KMS-11 (cell line): ENCODE data around the gene CAV1.
A peak's percentile ranks its signal among the peaks of the same experiment; 100 is the strongest.

Experiments used
- H2AFZ ChIP-seq: fragments of 200-600 bp; sonication (generic); 2 replicates; pipeline ENCODE4 v1.6.1; 2016; ENCODE audit warnings: antibody characterized with exemption, mixed run types, low read depth
- H3K27ac ChIP-seq: fragments of 200-600 bp; sonication (generic); 2 replicates; pipeline ENCODE4 v1.6.1; 2016; ENCODE audit warnings: mild to moderate bottlenecking, mixed run types
- H3K27me3 ChIP-seq: fragments of 200-600 bp; sonication (generic); 2 replicates; pipeline ENCODE4 v1.6.1; 2017; ENCODE audit warnings: mild to moderate bottlenecking, low read depth, mixed run types, moderate library complexity; ENCODE audit not compliant: insufficient read depth
- H3K36me3 ChIP-seq: fragments of 200-600 bp; sonication (generic); 2 replicates; pipeline ENCODE4 v1.6.1; 2017; ENCODE audit warnings: mild to moderate bottlenecking, mixed run types; ENCODE audit not compliant: insufficient read depth
- H3K4me1 ChIP-seq: fragments of 200-600 bp; sonication (generic); 2 replicates; pipeline ENCODE4 v1.6.1; 2016; ENCODE audit warnings: mild to moderate bottlenecking, low read depth, mixed run types; ENCODE audit not compliant: poor library complexity, severe bottlenecking
- H3K4me2 ChIP-seq: fragments of 200-600 bp; sonication (generic); 2 replicates; pipeline ENCODE4 v1.7.0; 2016; ENCODE audit warnings: mild to moderate bottlenecking, mixed run types
- H3K4me3 ChIP-seq: fragments of 200-600 bp; sonication (generic); IDR thresholded peaks from 2 replicates; pipeline ENCODE4 v1.6.1; 2017; ENCODE audit warnings: low read depth, low read length, mixed read lengths; ENCODE audit not compliant: insufficient read depth
- H3K79me2 ChIP-seq: fragments of 200-600 bp; sonication (generic); 2 replicates; pipeline ENCODE4 v1.6.1; 2016; ENCODE audit warnings: low read depth, mixed run types; ENCODE audit not compliant: insufficient read depth
- H3K9ac ChIP-seq: fragments of 200-600 bp; sonication (generic); 2 replicates; pipeline ENCODE4 v1.6.1; 2016; ENCODE audit warnings: mild to moderate bottlenecking, mixed run types
- H4K20me1 ChIP-seq: fragments of 200-600 bp; sonication (generic); 2 replicates; pipeline ENCODE4 v1.6.1; 2016; ENCODE audit warnings: mild to moderate bottlenecking, mixed run types; ENCODE audit not compliant: insufficient read depth
- CTCF ChIP-seq: fragments of 200-600 bp; sonication (generic); conservative IDR thresholded peaks from 2 replicates; pipeline ENCODE4 v1.6.1; 2017; ENCODE audit warnings: low read depth, mild to moderate bottlenecking, antibody characterized with exemption, low read length, moderate library complexity, mixed read lengths

Gene CAV1

GRCh38 chr7:116515584-116515983, 9.3 kb upstream of the CAV1 start:
- Histone ChIP-seq H4K20me1 (no peaks in the 10 kb centered on the region), H3K4me2 (no peak overlapping the region), H3K79me2 (no peaks in the 10 kb centered on the region), H3K27me3 (no peaks in the 10 kb centered on the region), H3K9ac (no peak overlapping the region), H3K36me3 (no peaks in the 10 kb centered on the region), H3K4me3 (no peak overlapping the region), H2AFZ (no peak overlapping the region), H3K4me1 (peaks cover 40% of the 10 kb centered on the region), H3K27ac (no peak overlapping the region)
- TF ChIP-seq CTCF = no peak

GRCh38 chr7:116516324-116516723, 8.5 kb upstream of the CAV1 start:
- no peak overlapping the region for H3K27ac ChIP-seq

GRCh38 chr7:116517626-116518025, 7.2 kb upstream of the CAV1 start:
- no peak overlapping the region for H3K4me3 ChIP-seq
- no peak overlapping the region for H3K9ac ChIP-seq
- no peak overlapping the region for H3K4me2 ChIP-seq
- H3K27me3 ChIP-seq = no peaks in the 10 kb centered on the region; the same call in 1 of the 2 replicates
- H2AFZ ChIP-seq = no peak overlapping the region
- no peaks in the 10 kb centered on the region for H3K79me2 ChIP-seq
- H3K4me1 ChIP-seq = peaks cover 25% of the 10 kb centered on the region
- TF ChIP-seq CTCF = no peak
- H3K36me3 ChIP-seq = no peaks in the 10 kb centered on the region
- H4K20me1 ChIP-seq = no peaks in the 10 kb centered on the region
- H3K27ac ChIP-seq = no peak overlapping the region

More at GRCh38 chr7:116516324-116516723, 8.5 kb upstream of the CAV1 start:
- Histone ChIP-seq H4K20me1 (no peaks in the 10 kb centered on the region), H3K79me2 (no peaks in the 10 kb centered on the region), H3K9ac (no peak overlapping the region), H2AFZ (no peak overlapping the region), H3K4me3 (no peak overlapping the region), H3K4me1 (peaks cover 32% of the 10 kb centered on the region), H3K27me3 (no peaks in the 10 kb centered on the region), H3K36me3 (no peaks in the 10 kb centered on the region), H3K4me2 (no peak overlapping the region)
- no peak for TF ChIP-seq CTCF

- Histone ChIP-seq H2AFZ (no peak overlapping the region), H3K4me1 (peaks cover 18% of the 10 kb centered on the region), H3K36me3 (no peaks in the 10 kb centered on the region), H3K4me3 (no peak overlapping the region), H3K4me2 (peak overlapping the region; percentile 2; the same call in 1 of the 2 replicates), H3K27ac (no peak overlapping the region), H3K9ac (no peak overlapping the region), H3K27me3 (no peaks in the 10 kb centered on the region; the same call in 1 of the 2 replicates), H4K20me1 (no peaks in the 10 kb centered on the region), H3K79me2 (no peaks in the 10 kb centered on the region)
- no peak for TF ChIP-seq CTCF
These were observed 5.9 kb upstream of the CAV1 start for GRCh38 chr7:116518961-116519360.
